Measurements from ENCODE around the gene ST6GALNAC6.

Gene ST6GALNAC6

GRCh38 chr9:127931092-127931881 lies 31.9 kb upstream of the ST6GALNAC6 start:
- DNase-seq (ENCODE audit: low spot score), result peak; percentile 59

GRCh38 chr9:127930231-127931091 lies 31.1 kb upstream of the ST6GALNAC6 start, which contains the start of gene PIP5KL1:
TSS of gene PIP5KL1 (minus strand) at chr9:127930777. CDS start at chr9:127930752, 25 bp downstream.
- DNase-seq (ENCODE audit: low spot score), result peak; percentile 98

GRCh38 chr9:127929625-127929979 lies 30.2 kb upstream of the ST6GALNAC6 start:
- DNase-seq (ENCODE audit: low spot score), result no peak

- DNase-seq (ENCODE audit: low spot score), result no peak
Measured at GRCh38 chr9:127928676-127929624, 29.5 kb upstream of the ST6GALNAC6 start.

GRCh38 chr9:127927988-127928675 lies 28.7 kb upstream of the ST6GALNAC6 start:
- DNase-seq (ENCODE audit: low spot score), result no peak

- DNase-seq (ENCODE audit: low spot score), result no peak
Measured at GRCh38 chr9:127927201-127927987, 28.0 kb upstream of the ST6GALNAC6 start.

GRCh38 chr9:127926906-127927200 lies 27.4 kb upstream of the ST6GALNAC6 start:
- no peak for DNase-seq (ENCODE audit: low spot score)

- DNase-seq (ENCODE audit: low spot score), result no peak
Measured at GRCh38 chr9:127925959-127926905, 26.8 kb upstream of the ST6GALNAC6 start.

- DNase-seq (ENCODE audit: low spot score), result no peak
Measured at GRCh38 chr9:127924736-127925444, 25.5 kb upstream of the ST6GALNAC6 start.

GRCh38 chr9:127923771-127924170 lies 24.4 kb upstream of the ST6GALNAC6 start:
- DNase-seq (ENCODE audit: low spot score), result peak; percentile 89

GRCh38 chr9:127923046-127923445 lies 23.6 kb upstream of the ST6GALNAC6 start:
- DNase-seq (ENCODE audit: low spot score), result no peak

GRCh38 chr9:127921557-127922120 lies 22.2 kb upstream of the ST6GALNAC6 start:
- DNase-seq (ENCODE audit: low spot score), result peak; percentile 83

GRCh38 chr9:127920794-127921193 lies 21.4 kb upstream of the ST6GALNAC6 start:
- no peak for DNase-seq (ENCODE audit: low spot score)

GRCh38 chr9:127919253-127919815 lies 19.9 kb upstream of the ST6GALNAC6 start:
- DNase-seq (ENCODE audit: low spot score), result peak; percentile 89

GRCh38 chr9:127918183-127919107 lies 19.0 kb upstream of the ST6GALNAC6 start:
- no peak for DNase-seq (ENCODE audit: low spot score)

- DNase-seq (ENCODE audit: low spot score), result no peak
Measured at GRCh38 chr9:127917603-127918002, 18.2 kb upstream of the ST6GALNAC6 start.
